IPS DF 4.7 (cell line): Measurements from ENCODE around the gene TPCN2.
A peak's percentile ranks its signal among the peaks of the same experiment; 100 is the strongest.

Experiments used
- DNase-seq: peaks from one replicate; pipeline ENCODE4 v3.0.0-alpha.2; 2013; ENCODE audit warnings: low spot score; ENCODE audit errors: extremely low read depth

The TPCN2 gene

GRCh38 chr11:69037074-69037473 lies 11.7 kb upstream of the TPCN2 start:
- no peak for DNase-seq

DNA sequence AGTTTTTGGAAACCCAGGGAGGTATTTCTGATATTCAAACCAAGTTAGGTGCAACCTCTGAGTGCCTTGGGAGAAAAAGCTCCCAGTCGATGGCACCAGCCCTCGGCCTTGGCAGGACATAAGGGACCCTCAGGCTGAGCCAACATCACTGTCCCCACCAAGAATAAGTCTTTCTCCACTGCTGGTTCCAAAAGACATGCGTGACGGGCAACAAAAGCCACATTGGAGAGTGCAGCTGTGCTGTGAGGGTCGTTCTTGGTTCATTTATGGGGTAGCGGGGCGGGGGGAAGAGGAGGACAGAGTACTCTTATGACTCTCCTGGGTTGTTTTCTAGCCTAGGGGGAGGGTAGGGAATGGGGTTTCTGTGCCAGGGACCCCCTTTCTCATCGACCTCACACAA lies 11.2 kb upstream of the TPCN2 start:
- no peak for DNase-seq

GRCh38 chr11:69039501-69039900 lies 9.2 kb upstream of the TPCN2 start:
- DNase-seq = no peak

GRCh38 chr11:69040051-69040450 lies 8.7 kb upstream of the TPCN2 start:
- DNase-seq = no peak

- no peak for DNase-seq
Measured at GRCh38 chr11:69040581-69041260, 8.0 kb upstream of the TPCN2 start.

DNA sequence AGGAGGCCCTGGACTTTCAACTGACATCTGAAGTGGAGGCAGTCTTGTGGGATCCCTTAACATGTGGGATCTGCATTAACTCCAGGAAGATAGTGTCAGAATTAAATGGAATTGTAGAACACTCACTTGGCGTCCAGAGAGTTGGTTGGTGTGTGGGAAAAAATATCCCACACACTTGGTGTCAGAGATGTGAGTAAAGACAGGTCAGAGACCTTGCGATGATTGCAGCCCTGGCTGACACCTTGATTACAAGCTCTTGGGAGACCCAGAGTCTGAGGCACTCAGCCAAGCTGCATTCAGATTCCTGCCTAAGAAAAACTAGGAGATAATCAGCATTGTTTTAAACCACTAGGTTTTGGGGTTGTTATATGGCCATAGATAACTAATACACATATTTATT lies 7.2 kb upstream of the TPCN2 start:
- no peak for DNase-seq

GRCh38 chr11:69044111-69045013 lies 4.4 kb upstream of the TPCN2 start:
- DNase-seq = peak; percentile 68

GRCh38 chr11:69048031-69048693 lies 570 bp upstream of the TPCN2 start:
- DNase-seq = no peak

GRCh38 chr11:69049490-69049867 lies 747 bp downstream of the TPCN2 start:
- DNase-seq = no peak

- no peak for DNase-seq
Measured at GRCh38 chr11:69050592-69051380, 2.1 kb downstream of the TPCN2 start.

DNA sequence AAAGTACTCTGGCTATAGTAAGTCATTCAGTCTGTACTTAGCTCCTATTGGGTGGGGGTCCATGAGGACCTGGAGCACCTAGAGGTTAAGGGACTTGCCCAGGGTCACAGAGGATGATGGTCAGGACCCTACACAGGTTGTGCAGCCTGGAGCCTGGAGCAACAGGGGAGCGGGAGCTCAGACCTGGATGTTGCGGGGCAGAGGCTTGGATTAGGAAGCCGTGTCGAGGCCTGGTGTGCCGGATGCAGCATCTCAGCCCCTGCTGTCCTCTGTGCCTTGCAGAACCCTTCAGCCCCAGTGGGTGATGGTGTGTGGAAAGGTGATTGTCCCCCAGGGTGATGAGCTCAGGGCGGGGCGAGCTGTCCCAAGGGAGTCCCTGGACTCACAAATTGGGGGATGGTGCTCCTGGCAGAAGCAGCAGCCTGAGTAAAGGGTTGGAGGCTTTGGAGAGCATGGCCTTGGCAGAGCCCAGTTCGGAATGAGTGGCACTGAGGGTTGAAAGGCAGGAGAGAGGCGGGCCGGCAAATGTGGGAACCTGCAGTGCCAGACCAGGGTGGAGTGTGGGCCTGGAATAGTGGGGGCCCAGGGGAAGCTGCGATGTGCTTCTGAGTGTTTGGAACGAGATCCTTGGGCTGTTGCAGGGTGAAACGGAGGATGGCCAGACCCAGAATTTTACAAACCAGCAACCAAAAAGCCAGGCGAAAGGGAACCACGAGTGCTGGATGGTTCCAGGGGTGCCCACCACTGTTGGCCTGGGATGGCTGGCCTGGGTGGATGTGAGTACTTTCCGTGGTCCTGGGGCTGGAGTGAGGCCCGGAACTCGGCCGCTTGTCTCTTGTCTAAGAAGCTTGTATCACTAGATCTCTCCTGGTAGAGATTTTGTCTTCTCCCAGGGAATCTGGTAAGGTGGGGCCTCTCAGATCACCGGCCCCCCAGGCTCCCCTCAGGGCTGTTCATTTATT lies 2.9 kb downstream of the TPCN2 start:
- DNase-seq = no peak

GRCh38 chr11:69052343-69053168 lies 3.8 kb downstream of the TPCN2 start:
- no peak for DNase-seq

DNA sequence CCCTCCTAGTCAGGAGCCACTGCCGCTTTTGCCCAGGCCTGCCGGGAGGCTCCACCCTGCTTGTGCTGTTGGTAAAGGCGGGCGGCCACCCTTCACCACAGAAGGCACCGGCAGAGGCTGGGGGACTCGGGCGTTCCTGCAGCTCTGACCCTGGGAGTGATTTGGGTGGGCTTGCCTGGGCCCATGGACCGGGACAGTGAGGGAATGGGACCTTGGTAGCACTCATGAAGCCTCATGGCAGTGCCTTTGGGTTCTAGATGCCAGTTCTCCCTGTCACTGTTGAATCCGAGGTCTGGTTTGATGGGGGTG lies 4.4 kb downstream of the TPCN2 start:
- DNase-seq = no peak

DNA sequence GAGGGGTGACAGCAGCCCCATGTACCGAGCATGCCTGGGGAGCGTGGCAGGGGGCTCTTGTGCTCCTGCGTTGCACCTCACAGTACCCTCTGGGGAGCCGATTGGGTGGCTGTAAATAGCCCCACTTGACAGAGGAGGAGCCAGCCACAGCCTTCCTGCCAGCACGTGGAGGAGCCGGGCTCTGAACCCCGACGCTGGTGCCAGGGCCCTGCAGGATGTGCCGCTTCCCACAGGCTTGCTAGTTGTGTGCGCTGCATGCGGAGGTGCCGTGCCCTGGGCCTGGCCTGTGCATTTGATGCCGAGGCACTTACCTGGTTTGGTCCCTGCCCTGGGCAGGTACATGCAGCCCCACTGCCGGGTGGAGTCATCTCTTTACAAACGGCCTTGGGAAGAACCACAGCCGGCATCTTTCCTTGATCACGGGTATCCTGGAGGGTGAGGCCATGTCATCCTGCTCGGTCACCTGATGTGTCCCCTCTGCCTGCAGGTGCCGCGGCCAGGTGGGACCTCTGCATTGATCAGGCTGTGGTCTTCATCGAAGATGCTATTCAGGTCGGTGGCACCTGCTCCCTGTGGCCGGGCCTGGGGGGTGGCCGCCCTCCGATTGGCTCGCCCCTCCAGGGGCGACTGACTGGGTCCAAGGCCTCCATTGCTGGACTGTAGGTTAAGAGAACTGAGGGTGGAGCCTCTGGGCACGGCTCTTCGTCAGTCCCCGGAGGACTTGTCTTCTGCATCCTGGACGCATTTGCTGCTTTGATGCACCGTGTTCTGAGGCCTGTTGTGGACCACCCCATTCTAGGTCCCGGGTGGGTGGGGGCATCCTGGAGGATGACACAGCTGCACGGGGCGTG lies 5.0 kb downstream of the TPCN2 start:
- no peak for DNase-seq

DNA sequence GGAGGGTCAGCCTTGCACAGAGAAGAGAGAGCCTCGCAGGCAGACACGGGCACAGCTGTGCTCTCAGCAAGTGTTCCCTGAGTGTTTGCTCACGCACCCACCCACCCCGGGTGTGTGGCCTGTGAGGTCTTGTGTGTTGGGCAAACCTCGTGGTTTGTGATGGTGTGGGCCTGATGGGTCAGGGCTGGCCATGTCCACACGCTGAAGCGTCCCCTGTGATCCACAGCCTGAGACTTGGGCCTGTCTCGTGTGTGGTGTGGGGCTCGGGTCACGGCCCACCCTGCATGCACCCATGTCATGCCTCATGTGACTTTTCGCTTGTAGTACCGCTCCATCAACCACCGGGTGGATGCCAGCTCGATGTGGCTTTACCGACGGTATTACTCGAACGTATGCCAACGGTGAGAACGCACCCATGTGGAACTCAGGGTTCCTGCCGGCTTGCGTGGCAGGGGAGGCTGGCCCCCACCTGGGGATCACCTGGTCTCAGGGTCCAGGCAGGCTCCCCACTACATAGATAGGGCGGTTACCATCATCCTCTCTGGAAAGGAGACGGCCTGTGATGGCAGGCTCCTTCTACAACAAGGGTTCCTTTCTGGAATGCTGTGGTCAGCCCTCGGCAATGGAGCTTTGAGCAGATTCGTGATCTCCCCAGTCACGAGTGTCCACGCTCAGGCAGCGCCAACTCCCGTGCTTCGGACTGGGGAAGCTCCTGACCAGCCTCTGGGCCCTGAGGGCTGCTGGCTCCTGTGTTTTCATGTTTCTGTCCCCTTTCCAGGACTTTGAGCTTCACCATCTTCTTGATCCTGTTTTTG lies 5.9 kb downstream of the TPCN2 start:
- no peak for DNase-seq

DNA sequence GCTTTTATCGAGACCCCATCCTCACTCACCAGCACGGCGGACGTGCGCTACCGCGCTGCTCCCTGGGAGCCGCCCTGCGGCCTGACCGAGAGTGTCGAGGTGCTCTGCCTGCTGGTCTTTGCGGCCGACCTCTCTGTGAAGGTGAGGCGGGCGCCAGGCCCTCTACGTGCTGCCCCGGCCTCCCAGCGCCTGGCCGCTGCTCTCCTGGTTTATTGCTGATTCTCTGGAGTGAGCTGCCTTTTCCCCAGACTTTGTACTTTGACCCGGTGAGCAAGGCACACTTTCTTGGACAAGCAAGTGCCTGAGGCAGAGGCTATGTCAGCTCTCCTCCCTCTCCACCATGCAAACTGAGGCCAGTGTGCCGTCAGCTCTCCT lies 6.5 kb downstream of the TPCN2 start:
- DNase-seq = no peak

DNA sequence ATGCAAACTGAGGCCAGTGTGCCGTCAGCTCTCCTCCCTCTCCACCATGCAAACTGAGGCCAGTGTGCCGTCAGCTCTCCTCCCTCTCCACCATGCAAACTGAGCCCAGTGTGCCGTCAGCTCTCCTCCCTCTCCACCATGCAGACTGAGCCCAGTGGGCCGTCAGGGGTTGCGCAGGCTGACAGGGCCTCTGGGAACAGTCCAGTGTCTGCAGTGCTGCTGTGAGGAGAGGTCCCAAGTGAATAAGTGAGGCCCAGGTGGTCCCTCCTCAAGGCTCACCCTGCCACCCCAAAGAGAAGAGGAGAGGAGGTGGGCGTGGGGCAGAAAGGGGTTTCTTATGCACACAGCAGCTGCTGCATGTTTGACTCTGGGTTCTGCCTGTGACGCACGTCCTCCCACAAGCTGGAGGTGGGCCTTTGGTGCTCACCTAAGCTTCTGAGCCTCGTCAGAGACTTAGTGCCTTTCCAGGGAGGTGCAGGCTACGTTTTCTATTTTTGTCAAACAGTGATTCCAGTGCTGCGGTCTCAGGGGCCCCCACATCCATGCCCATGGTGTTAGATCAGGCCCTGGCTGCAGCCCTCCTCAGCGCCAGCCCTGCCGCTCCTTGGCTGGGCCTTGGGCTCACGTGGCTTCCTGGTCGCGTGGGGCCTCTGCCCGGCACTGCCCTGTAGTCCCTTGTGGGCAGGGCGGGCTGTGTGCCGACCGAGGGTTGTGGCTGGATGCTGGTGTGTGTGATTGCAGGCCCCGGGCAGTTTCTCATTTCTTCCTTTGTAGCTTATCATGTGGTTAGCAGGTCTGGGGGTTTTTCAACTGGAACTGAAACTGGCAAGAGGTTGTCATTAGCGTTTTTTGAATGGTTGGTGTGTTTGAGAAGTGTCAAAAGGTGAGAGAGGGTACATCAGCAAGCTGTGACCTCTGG lies 7.1 kb downstream of the TPCN2 start:
- DNase-seq = no peak
